ENCODE data around the gene ACR. TPM values are rescaled to one million over a fixed set of nuclear protein-coding genes. Genes with fewer than 3 reads are reported as not detected.

Gene ACR
- total and polyA plus RNA-seq, 2 of the 4 experiments (the other 2 are of a cell fraction): not detected

DNA sequence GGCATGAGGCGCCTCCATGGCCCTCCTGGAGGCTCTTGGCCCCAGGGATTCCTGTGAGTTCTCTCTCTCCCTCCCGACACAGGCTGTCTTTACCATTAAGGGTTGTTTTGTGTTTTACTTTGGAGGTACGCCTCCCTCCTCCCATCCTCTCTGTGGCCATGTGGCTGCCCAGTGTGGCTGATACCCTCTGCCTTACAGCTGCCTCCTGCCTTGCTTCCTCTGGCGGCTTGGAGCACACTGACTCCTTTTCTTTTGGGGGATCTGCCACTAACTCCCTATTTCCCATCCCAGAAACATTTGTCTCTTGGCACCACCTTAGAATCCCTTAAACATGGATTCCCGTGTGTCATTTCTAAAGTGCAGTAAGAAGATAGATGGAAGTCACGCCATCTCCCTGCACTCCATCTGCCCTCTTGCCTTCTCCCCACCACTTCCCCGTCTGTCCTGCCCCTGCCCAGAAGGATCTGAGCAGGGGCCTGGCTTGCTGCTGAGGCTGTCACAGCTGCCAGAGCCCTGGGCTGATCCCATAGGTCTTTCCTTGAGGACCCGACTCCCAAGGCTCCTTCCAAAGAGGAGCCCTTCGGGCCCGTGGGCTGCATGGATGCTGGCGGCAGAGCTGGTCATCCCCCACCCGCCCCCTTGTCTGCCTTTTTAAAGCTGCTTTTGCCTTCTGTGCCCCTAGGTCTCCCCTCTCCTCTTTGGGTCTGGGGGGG is 15.1 kb upstream of the ACR start:
- BruUV-seq (replicated peaks): no TSS peak
- Histone ChIP-seq H3K9me3 (ENCODE audit: control insufficient read depth, insufficient read depth, low read length) (no peaks in the 10 kb centered on the region), H3K56ac (ENCODE audit: extremely low read depth, insufficient read depth, low read length) (no peak overlapping the region), H4K91ac (ENCODE audit: insufficient read depth, low read depth, low read length) (no peak overlapping the region), H4K8ac (ENCODE audit: low read depth in 2 of 2, low read length in 2 of 2) (no peak overlapping the region), H3K18ac (ENCODE audit: low read depth, low read length) (no peak overlapping the region), H3K79me1 (ENCODE audit: low read depth in 1 of 2, low read length in 2 of 2) (no peaks in the 10 kb centered on the region), H3K9ac (ENCODE audit: low read depth, low read length) (no peak overlapping the region), H3K4me1 (ENCODE audit: control insufficient read depth, insufficient read depth, low read length) (no peaks in the 10 kb centered on the region), H2BK5ac (ENCODE audit: low read depth, low read length, poor library complexity, severe bottlenecking) (no peak overlapping the region), H3K4me3 (ENCODE audit: insufficient read depth, low read depth, low read length) (no peak overlapping the region), H3K27me3 (ENCODE audit: control insufficient read depth, insufficient read depth, low read length) (peaks cover 17% of the 10 kb centered on the region; the same call in 1 of the 2 replicates), H3K36me3 (ENCODE audit: control insufficient read depth, insufficient read depth, low read length) (peaks cover 17% of the 10 kb centered on the region), H2BK15ac (ENCODE audit: low read depth, low read length) (no peak overlapping the region), H2AFZ (replicated peaks; ENCODE audit: low read length, poor library complexity) (no peak overlapping the region), H3K9me1 (ENCODE audit: insufficient read depth, low read length) (no peaks in the 10 kb centered on the region), H3K4me2 (ENCODE audit: low read depth, low read length) (no peak overlapping the region), H3K4ac (ENCODE audit: low read depth, low read length) (no peak overlapping the region), H3K23ac (ENCODE audit: low read depth, low read length) (no peak overlapping the region), H4K20me1 (ENCODE audit: insufficient read depth, low read length) (no peaks in the 10 kb centered on the region; the same call in 1 of the 2 replicates), H4K5ac (ENCODE audit: low read depth, low read length) (no peak overlapping the region), H2BK120ac (ENCODE audit: low read depth, low read length) (no peak overlapping the region), H2BK20ac (ENCODE audit: low read depth, low read length) (no peak overlapping the region), H3K27ac (ENCODE audit: insufficient read depth, low read length) (no peak overlapping the region), H2AK5ac (ENCODE audit: low read depth, low read length) (no peak overlapping the region), H3K14ac (replicated peaks; ENCODE audit: low read depth, low read length) (no peak overlapping the region), H2AK9ac (replicated peaks; ENCODE audit: low read depth, low read length, poor library complexity) (no peak overlapping the region)
- ATAC-seq (ENCODE audit: low read depth): no peak
- TF ChIP-seq, protein P1, sequence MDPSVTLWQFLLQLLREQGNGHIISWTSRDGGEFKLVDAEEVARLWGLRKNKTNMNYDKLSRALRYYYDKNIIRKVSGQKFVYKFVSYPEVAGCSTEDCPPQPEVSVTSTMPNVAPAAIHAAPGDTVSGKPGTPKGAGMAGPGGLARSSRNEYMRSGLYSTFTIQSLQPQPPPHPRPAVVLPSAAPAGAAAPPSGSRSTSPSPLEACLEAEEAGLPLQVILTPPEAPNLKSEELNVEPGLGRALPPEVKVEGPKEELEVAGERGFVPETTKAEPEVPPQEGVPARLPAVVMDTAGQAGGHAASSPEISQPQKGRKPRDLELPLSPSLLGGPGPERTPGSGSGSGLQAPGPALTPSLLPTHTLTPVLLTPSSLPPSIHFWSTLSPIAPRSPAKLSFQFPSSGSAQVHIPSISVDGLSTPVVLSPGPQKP (IDR thresholded peaks at IDR 0.05; ENCODE audit: borderline replicate concordance, low read depth, low read length): no peak
- no peak for TF ChIP-seq MXI1 (IDR thresholded peaks at IDR 0.05; ENCODE audit: borderline replicate concordance, low read depth, low read length)
- TF ChIP-seq, protein P2, sequence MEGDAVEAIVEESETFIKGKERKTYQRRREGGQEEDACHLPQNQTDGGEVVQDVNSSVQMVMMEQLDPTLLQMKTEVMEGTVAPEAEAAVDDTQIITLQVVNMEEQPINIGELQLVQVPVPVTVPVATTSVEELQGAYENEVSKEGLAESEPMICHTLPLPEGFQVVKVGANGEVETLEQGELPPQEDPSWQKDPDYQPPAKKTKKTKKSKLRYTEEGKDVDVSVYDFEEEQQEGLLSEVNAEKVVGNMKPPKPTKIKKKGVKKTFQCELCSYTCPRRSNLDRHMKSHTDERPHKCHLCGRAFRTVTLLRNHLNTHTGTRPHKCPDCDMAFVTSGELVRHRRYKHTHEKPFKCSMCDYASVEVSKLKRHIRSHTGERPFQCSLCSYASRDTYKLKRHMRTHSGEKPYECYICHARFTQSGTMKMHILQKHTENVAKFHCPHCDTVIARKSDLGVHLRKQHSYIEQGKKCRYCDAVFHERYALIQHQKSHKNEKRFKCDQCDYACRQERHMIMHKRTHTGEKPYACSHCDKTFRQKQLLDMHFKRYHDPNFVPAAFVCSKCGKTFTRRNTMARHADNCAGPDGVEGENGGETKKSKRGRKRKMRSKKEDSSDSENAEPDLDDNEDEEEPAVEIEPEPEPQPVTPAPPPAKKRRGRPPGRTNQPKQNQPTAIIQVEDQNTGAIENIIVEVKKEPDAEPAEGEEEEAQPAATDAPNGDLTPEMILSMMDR (conservative IDR thresholded peaks at IDR 0.05; ENCODE audit: low read depth, low read length): no peak
- TF ChIP-seq FOS (IDR thresholded peaks at IDR 0.05; ENCODE audit: low read depth, low read length): no peak
- no peak for TF ChIP-seq MAZ (IDR thresholded peaks at IDR 0.05; ENCODE audit: borderline replicate concordance, low read depth, low read length)
- TF ChIP-seq, protein P3, sequence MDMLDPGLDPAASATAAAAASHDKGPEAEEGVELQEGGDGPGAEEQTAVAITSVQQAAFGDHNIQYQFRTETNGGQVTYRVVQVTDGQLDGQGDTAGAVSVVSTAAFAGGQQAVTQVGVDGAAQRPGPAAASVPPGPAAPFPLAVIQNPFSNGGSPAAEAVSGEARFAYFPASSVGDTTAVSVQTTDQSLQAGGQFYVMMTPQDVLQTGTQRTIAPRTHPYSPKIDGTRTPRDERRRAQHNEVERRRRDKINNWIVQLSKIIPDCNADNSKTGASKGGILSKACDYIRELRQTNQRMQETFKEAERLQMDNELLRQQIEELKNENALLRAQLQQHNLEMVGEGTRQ (IDR thresholded peaks at IDR 0.05; ENCODE audit: low read depth, low read length): no peak
- no peak for TF ChIP-seq CEBPB (IDR thresholded peaks at IDR 0.05; ENCODE audit: low read depth, low read length)
- TF ChIP-seq CHD1 (IDR thresholded peaks at IDR 0.05; ENCODE audit: low read depth, low read length): no peak
- no peak for TF ChIP-seq POLR2A (IDR thresholded peaks at IDR 0.05; ENCODE audit: low read depth, low read length)
- no peak for TF ChIP-seq MAFK (IDR thresholded peaks at IDR 0.05; ENCODE audit: low read depth, low read length)
- TF ChIP-seq RCOR1 (IDR thresholded peaks at IDR 0.05; ENCODE audit: insufficient replicate concordance, low read length): no peak
- no peak for TF ChIP-seq RFX5 (IDR thresholded peaks at IDR 0.05; ENCODE audit: low read depth, low read length)
- in situ Hi-C loops (cut with MboI; ENCODE audit: low sequenced_read_pairs): no loop called here
- WGBS, 2 experiments (ENCODE audit: extremely low coverage in 2 of 2, insufficient read length in 1 of 2): 100% methylated on average over 1 of the region's 12 CpGs; no CpG with 5 or more reads in 1 of the 2 experiments
- POLR2A ChIA-PET (ENCODE audit: unreplicated experiment): no interaction called here
- CTCF ChIA-PET: no interaction called here
- dilution Hi-C loops (cut with HindIII; ENCODE audit: low sequenced_read_pairs, unreplicated experiment): no loop called here
- intact Hi-C loops (cut with micrococcal nuclease): no loop called here
- no peak for DNase-seq

All from IMR-90 (cell line).